Activated CD8-positive, alpha-beta memory T cell treated with anti-CD3 and anti-CD28 coated beads, Interleukin-2, amount 50 U/mL, for 48 hours (primary cell): ENCODE measurements around the gene LPP.
A peak's percentile ranks its signal among the peaks of the same experiment; 100 is the strongest.

ENCODE experiments used
- DNase-seq: peaks from one replicate; pipeline ENCODE4 v3.0.0-alpha.2; 2020

The LPP gene

DNA sequence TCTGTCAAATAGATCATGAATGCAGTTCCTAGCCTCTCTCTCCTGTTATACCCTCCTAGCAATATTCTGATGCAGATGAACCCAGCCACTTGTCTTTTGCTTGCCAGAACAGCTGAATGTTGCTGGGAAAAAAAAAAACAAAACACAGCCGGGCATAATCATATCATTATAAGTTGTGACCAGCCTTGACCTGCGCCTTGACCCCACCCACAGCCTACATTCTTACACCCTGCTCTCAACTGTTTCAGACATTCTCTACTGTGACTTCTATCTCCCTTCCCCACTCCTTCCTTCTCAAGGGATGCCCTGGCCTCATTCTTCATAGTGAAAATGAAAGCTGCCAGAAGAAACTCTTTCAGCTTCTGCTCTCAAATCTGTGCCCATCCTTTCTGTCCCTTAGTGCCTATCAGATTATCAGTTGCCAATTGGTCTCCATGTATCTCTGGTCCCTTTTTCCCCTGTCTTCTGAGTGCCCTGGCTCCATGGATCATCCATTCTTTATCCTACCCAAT, 628.7 kb downstream of the LPP start:
- no peak for DNase-seq

GRCh38 chr3:188786424-188786823, 632.5 kb downstream of the LPP start:
- no peak for DNase-seq

DNA sequence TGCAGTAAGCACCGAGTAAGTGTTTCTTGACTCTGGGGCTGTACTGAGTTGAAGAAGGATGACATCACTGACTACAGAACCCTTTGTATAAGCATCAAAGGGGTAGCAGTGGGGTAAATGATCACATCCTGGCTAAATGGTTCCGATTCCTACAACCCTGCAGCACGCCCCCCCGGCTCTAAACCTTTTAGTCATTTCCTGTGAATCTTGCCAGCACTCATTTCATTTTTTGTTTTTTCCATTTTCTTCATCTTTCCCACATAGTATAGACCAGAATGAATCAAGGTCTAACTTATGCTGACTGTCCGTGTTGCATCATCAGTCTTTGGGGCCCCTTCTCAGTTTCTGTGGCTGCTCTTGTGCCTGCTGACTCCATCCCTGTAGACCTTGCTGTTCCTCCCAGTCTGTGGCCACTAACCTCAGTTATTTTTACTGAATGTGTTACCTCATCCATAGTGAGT, 634.7 kb downstream of the LPP start:
- peak; percentile 68 for DNase-seq

DNA sequence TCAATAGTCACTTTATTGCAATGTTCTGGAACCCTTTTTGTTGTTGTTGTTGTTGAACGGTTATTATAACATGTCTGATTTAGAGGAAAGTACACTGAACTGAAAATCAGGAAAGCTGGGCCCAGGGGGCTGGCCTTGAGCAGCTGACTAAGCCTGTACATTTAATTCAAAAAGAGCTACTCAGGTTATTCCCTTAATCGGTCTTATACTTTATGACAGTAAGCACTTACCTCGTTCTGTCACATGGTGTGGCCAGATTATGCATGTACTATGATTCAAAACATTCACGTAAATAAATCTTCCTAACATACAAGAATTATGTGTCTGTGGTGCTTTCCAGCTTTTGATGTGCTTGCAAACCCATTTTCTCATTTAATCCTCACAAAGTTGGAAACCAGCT, 635.3 kb downstream of the LPP start:
- DNase-seq: no peak

- DNase-seq: no peak
These were observed 637.4 kb downstream of the LPP start for GRCh38 chr3:188791311-188791710.

DNA sequence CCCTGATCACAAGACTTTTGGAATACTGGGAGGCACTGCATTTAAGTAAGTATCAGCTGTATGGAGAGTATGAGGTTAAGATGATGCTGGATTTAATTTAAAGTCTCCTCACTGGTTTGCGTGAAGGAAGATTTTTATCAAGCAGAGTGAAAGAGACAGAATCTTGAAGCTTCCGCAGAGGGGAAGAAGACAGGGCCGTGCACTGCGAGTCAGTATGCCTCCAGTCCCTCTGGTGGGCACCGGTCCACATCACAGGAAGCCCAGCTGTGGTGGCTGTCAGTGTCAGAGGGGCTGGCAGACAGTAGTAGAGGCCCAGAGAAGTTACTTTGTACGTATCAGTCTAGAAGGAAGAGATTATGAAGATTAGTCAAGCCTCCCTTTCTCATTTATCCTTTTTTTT, 638.8 kb downstream of the LPP start:
- no peak for DNase-seq

- no peak for DNase-seq
These were observed 642.2 kb downstream of the LPP start for GRCh38 chr3:188796122-188796631.

GRCh38 chr3:188797045-188797444, 643.1 kb downstream of the LPP start:
- no peak for DNase-seq

- DNase-seq: no peak
These were observed 644.7 kb downstream of the LPP start for GRCh38 chr3:188798556-188799145.

GRCh38 chr3:188801393-188801792, 647.4 kb downstream of the LPP start:
- no peak for DNase-seq

- no peak for DNase-seq
These were observed 648.7 kb downstream of the LPP start for GRCh38 chr3:188802645-188803044.

- DNase-seq: no peak
These were observed 653.0 kb downstream of the LPP start for GRCh38 chr3:188807006-188807405.

DNA sequence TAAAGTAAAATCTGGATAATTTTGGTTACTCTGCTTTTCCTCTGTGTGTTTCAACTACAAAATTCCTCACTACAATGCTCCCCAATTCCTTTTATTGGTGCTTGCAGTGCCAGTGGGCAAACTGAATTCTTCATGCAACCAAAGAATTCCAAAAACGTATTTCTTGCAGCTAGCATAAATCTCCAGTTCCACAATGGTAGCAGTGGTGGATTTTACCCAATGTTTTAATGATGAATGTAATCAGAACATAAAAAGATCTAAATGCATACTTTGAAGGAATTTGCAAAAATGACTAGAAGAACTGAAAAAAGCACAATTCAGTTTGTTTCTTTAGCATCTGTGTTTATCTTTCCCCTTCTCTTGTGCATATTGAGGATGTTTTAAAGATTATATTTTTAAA, 658.2 kb downstream of the LPP start:
- DNase-seq: no peak

- DNase-seq: no peak
These were observed 660.6 kb downstream of the LPP start for GRCh38 chr3:188814581-188814980.

GRCh38 chr3:188817103-188817934, 663.4 kb downstream of the LPP start:
- DNase-seq: no peak

GRCh38 chr3:188817935-188818269, 663.9 kb downstream of the LPP start:
- DNase-seq: no peak

GRCh38 chr3:188818282-188818681, 664.3 kb downstream of the LPP start:
- DNase-seq: no peak

DNA sequence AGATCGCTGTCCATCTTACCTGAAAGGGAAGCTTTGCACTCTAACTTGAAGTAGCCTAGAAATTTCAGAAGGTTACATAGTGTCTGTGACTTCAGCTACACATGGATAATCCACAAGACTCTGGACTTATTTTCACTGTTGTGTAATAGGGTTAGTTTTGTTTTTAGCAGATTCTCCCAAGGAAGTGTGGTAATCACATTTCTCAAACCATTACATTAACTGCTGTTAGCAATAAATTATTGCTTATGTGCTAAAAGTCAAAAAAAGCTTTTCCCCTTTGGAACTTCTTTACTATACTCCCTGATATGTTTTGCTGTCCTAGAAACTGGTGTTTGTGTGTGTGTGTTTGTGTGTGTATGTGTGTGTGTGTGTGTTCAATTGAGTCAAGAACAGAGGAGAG, 666.0 kb downstream of the LPP start:
- DNase-seq: no peak

GRCh38 chr3:188822004-188822403, 668.0 kb downstream of the LPP start:
- no peak for DNase-seq

GRCh38 chr3:188822411-188822810, 668.5 kb downstream of the LPP start:
- DNase-seq: no peak

DNA sequence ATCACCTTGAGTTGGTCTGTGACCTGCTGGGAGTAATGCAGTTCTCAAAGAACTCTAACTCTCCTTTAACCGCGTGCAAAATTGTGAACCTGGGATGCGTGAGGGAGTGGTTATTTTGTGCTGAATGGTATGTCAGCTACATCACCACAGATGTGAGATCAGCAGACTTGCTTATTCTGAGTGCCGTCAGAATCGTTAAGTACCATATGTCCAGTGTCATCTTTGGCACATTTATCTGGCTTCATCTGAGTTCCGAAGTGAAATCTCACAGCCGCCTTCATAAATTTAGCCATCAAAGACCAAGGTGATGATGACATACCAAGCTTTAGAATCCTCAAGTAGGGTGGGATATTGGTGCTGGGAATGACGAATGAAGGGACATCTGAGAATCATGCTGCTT, 670.6 kb downstream of the LPP start:
- DNase-seq: no peak

DNA sequence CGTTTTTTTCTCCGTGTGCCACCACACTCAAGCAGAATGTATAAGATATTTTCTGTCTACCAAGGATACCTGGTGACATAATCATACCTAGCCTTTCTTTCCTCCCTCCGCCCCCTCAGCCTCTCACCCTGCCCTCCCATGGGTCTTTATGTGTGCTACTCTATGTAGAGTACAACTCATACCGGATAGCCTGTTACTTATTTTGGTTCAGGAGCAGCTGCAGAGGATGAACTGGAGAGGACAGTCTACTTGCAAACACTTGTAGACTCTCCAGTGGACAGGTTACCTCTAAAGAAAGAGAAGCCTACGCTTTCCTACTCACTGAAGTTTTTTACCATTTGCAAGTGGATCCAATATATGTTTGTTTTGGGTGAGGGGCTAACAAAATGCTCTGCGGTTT, 671.9 kb downstream of the LPP start:
- DNase-seq: no peak

- DNase-seq: no peak
These were observed 672.6 kb downstream of the LPP start for GRCh38 chr3:188826574-188826973.

- no peak for DNase-seq
These were observed 673.1 kb downstream of the LPP start for GRCh38 chr3:188827103-188827502.
